ENCODE measurements around the gene ALS2CL. TPM values are rescaled to one million over a fixed set of nuclear protein-coding genes. Genes with fewer than 3 reads are reported as not detected.

The ALS2CL gene
- total and polyA plus RNA-seq, 12 donors, result 1.5 to 48.3 (median 10.1) TPM

DNA sequence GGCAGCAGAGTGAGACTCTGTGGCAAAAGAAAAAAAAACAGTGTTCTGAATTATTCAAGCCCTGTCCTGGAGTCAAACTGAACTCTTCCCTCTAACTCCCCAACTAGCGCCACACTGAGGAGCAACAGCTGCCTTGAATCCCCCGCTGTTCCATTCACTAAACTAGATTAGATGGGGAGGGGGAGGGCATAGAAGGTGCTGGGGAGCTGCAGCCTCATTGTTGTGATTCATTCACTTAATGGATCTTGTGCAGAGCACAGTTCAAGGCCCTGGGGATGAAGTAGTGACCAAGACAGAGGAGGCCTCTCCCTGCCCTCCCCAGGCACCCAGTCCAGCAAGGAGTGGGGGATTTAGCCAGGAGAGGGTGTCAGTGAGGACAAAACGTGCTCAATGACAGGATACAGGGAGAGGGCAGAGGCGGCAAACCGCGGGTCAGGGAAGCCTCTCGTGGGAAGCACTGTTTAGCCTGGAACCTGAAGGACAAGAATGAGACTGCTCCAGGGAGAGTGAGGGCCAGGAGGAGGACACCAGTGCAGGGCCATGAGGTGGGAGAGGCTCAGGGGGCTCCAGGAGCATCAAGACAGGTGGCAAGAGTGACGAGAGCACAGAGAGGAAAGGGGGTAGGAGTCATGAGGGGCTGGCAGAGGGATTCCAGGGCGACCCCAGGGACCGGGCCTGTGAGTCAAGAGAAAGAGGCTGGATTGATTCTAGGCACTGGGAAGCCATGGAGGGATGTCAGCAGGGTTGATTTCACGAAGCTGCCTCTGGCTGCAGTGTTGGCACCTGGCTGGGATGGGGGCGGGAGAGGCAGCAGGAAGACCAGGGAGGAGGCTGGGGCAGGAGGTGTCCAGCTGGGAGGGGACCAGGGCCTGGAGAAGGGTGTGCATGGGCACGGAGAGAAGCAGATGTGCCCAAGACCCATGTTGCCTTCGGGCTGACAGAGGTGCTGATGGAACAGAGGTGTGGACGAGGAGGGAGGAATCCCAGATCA is 31.4 kb downstream of the ALS2CL start:
- H3K4me1 ChIP-seq (replicated peaks in 1 of 2), result peaks cover 0 to 4% of the 10 kb centered on the region in 2 donors
- intact Hi-C loops (cut with DNase I), result no loop called here
- H3K27me3 ChIP-seq, result no peaks in the 10 kb centered on the region
- H3K36me3 ChIP-seq (replicated peaks in 1 of 2), result no peaks in the 10 kb centered on the region
- peak in 1 of 7 donors; percentile 24 for DNase-seq
- 72 to 84% (median 80%) methylated on average over 15 of the region's 15 CpGs for WGBS, 4 donors
- no peak overlapping the region for H3K27ac ChIP-seq
- H3K9me3 ChIP-seq (replicated peaks in 1 of 3), result no peaks in the 10 kb centered on the region
- no peak overlapping the region for H3K4me3 ChIP-seq
- TF ChIP-seq, protein P1, sequence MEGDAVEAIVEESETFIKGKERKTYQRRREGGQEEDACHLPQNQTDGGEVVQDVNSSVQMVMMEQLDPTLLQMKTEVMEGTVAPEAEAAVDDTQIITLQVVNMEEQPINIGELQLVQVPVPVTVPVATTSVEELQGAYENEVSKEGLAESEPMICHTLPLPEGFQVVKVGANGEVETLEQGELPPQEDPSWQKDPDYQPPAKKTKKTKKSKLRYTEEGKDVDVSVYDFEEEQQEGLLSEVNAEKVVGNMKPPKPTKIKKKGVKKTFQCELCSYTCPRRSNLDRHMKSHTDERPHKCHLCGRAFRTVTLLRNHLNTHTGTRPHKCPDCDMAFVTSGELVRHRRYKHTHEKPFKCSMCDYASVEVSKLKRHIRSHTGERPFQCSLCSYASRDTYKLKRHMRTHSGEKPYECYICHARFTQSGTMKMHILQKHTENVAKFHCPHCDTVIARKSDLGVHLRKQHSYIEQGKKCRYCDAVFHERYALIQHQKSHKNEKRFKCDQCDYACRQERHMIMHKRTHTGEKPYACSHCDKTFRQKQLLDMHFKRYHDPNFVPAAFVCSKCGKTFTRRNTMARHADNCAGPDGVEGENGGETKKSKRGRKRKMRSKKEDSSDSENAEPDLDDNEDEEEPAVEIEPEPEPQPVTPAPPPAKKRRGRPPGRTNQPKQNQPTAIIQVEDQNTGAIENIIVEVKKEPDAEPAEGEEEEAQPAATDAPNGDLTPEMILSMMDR (IDR thresholded peaks at IDR 0.05), result no peak
- TF ChIP-seq POLR2A (IDR thresholded peaks at IDR 0.05), result no peak

DNA sequence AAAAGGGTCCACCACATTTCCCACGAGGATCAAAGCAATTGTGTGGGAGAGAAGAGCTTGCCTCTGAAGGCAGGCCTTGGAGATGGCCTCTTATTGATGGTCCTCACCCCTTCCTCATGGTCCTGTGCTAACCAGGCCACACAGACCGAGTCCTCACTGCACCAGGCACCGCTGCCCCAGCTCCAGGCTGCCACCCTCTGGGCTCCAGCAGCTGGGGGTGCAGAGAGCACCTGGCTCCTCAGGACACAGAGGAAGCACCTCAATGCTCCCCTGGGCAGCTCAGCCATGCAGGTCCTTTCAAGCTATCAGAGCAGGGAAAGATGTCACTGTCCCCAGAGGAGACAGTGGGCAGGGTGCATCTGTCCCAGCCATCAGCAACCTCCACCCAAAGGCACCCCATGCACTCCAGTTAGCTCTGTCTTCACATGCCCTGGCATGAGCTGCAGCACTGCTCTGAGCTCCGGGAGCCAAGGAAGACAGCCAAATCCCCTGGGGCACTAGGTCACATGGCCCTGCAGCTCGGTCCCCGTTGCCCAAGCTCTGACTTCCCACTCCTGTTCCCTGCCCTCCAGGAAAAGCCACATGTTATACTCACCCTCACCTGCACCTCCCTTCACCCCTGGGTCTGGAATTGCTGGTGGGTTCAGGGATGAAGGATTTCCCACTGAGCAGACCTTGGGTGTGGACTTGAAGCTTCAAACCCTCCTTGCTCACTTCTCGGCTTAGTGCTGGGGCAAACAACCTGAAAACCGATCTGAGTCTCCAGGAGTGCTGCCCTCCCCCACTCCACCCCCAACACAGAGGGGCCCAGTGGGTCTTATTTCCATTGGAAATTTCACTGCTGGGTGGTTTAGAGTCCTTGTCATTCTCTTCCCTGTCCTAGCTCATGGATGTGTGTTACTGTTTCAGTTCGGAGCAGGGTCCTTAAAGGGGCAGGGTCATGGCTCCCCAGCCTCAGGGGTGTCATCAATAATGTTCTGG is 32.6 kb downstream of the ALS2CL start:
- no peak for TF ChIP-seq POLR2A (IDR thresholded peaks at IDR 0.05)
- TF ChIP-seq, protein P1 (IDR thresholded peaks at IDR 0.05), result no peak
- Histone ChIP-seq H3K9me3 (replicated peaks in 1 of 3) (no peaks in the 10 kb centered on the region), H3K27ac (no peak overlapping the region), H3K27me3 (no peaks in the 10 kb centered on the region), H3K4me1 (replicated peaks in 1 of 2) (peaks cover 0 to 4% of the 10 kb centered on the region in 2 donors), H3K4me3 (no peak overlapping the region), H3K36me3 (replicated peaks in 1 of 2) (no peaks in the 10 kb centered on the region)
- 53 to 75% (median 65%) methylated on average over 6 to 9 of the region's 9 CpGs for WGBS, 4 donors
- intact Hi-C loops (cut with DNase I), result no loop called here
- peak in 2 of 7 donors; percentile 32 to 51 for DNase-seq

DNA sequence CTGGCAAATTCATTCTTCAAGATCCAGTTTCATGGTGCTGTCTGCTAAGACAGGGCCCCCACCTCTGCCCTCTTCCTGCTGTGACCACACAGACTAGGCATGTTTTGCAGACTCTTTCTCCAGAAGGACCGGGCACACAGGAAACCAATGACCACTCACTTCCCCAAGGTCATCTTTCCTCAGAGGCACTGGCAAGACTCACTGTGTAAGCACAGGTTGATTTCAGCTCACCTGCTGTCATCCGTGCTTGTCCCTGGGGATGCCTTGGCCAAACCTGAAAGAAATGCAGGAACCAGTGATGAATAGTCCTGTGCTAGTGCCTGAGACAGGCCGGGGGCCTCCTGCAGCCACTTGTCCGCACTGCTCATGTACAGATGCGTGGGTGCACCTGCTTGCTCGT is 33.5 kb downstream of the ALS2CL start:
- Histone ChIP-seq H3K36me3 (replicated peaks in 1 of 2) (no peaks in the 10 kb centered on the region), H3K9me3 (replicated peaks in 1 of 3) (no peaks in the 10 kb centered on the region), H3K4me1 (replicated peaks in 1 of 2) (peaks cover 0 to 4% of the 10 kb centered on the region in 2 donors), H3K27ac (no peak overlapping the region), H3K27me3 (no peaks in the 10 kb centered on the region), H3K4me3 (no peak overlapping the region)
- WGBS, 4 donors, result 50 to 84% (median 78%) methylated on average over 3 to 6 of the region's 6 CpGs
- peak in 1 of 7 donors; percentile 34 for DNase-seq
- intact Hi-C loops (cut with DNase I), result no loop called here
- no peak for TF ChIP-seq POLR2A (IDR thresholded peaks at IDR 0.05)
- TF ChIP-seq, protein P1 (IDR thresholded peaks at IDR 0.05), result no peak

DNA sequence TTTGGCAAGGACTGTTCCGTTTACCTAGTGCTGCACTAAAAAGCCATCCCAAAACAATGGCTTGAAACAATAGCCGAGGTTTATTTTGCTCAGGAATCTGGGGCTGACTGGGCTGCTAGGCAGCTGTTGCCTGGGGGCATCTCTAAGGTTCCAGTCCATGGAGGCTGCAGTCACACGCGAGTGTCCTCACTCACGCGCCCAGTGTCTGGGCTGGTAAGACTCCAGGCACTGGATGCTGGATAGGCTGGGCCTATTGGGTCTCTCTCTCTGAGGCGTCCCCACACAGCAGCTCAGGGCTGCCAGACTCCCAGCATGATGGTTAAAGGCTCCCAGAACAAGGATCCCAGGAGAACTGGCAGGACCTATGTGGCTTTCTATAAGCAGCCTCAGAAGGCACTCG is 34.2 kb downstream of the ALS2CL start:
- DNase-seq, result peak in 1 of 7 donors; percentile 30
- peaks cover 0 to 4% of the 10 kb centered on the region in 2 donors for H3K4me1 ChIP-seq (replicated peaks in 1 of 2)
- no peaks in the 10 kb centered on the region for H3K9me3 ChIP-seq (replicated peaks in 1 of 3)
- no peaks in the 10 kb centered on the region for H3K27me3 ChIP-seq
- TF ChIP-seq, protein P1 (IDR thresholded peaks at IDR 0.05), result no peak
- no peak for TF ChIP-seq POLR2A (IDR thresholded peaks at IDR 0.05)
- WGBS, 4 donors, result 86 to 95% (median 91%) methylated on average over 3 to 8 of the region's 8 CpGs
- H3K36me3 ChIP-seq (replicated peaks in 1 of 2), result no peaks in the 10 kb centered on the region
- intact Hi-C loops (cut with DNase I), result no loop called here
- H3K27ac ChIP-seq, result no peak overlapping the region
- H3K4me3 ChIP-seq, result no peak overlapping the region
